ENCODE data around the gene PHC3. TPM values are rescaled to one million over a fixed set of nuclear protein-coding genes. Genes with fewer than 3 reads are reported as not detected.

The PHC3 gene, protein sequence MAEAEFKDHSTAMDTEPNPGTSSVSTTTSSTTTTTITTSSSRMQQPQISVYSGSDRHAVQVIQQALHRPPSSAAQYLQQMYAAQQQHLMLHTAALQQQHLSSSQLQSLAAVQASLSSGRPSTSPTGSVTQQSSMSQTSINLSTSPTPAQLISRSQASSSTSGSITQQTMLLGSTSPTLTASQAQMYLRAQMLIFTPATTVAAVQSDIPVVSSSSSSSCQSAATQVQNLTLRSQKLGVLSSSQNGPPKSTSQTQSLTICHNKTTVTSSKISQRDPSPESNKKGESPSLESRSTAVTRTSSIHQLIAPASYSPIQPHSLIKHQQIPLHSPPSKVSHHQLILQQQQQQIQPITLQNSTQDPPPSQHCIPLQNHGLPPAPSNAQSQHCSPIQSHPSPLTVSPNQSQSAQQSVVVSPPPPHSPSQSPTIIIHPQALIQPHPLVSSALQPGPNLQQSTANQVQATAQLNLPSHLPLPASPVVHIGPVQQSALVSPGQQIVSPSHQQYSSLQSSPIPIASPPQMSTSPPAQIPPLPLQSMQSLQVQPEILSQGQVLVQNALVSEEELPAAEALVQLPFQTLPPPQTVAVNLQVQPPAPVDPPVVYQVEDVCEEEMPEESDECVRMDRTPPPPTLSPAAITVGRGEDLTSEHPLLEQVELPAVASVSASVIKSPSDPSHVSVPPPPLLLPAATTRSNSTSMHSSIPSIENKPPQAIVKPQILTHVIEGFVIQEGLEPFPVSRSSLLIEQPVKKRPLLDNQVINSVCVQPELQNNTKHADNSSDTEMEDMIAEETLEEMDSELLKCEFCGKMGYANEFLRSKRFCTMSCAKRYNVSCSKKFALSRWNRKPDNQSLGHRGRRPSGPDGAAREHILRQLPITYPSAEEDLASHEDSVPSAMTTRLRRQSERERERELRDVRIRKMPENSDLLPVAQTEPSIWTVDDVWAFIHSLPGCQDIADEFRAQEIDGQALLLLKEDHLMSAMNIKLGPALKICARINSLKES
- total RNA-seq = 10.3 and 11.2 TPM in 2 replicates

GRCh38 chr3:170180908-170181885 is at the start of gene PHC3:
PHC3 (minus strand) TSS chr3:170181733; CDS start chr3:170181715, 18 bp downstream.

DNA sequence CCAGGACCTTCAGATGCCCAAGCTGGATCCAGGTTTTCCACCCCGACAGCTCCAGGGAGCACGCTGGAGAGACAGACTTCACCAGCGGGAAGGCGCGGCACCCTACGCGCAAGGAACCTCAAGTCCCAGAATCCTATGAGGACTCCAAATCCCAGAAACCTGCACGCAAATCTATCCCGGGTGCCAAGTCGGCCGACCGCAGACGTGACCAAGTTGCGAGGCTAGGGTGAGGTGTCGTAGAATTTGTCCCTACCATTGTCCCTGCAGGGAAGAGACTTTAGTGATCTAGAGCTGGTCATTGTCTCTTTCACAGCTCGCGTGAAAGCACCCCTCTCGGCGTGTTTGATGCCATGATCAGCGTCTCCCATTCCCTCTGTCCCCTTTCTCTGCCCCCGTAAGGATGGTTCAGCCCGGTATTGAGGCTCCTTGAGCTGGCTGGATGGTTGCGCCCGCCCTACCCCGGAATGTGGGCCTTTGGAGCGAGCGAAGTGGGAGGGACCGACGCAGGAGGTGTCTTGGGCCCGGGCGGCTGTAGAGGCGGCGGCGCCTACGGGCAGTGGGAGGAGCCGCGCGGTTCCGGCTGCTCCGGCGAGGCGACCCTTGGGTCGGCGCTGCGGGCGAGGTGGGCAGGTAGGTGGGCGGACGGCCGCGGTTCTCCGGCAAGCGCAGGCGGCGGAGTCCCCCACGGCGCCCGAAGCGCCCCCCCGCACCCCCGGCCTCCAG is 40.6 kb upstream of the PHC3 start, which contains the start of gene PRKCI:
PRKCI (plus strand) TSS at position 501 of the 723 bp plus-strand sequence. CDS start 246 bp downstream, outside the sequence.

Other genes with a start within 250 kb of the PHC3 start
- gene SEC62, start 214.9 kb downstream of the PHC3 start, total RNA-seq = 21.6 and 24.6 TPM in 2 replicates
- gene GPR160, start 143.7 kb downstream of the PHC3 start, total RNA-seq = 0.71 TPM in 1 of 2 replicates, not detected in the other
- 43.5 and 47.5 TPM in 2 replicates for gene PRKCI, start 40.7 kb upstream of the PHC3 start, total RNA-seq
- gene SKIL, start 176.0 kb upstream of the PHC3 start, total RNA-seq = 8.6 and 13.5 TPM in 2 replicates
- gene CLDN11, start 237.1 kb upstream of the PHC3 start, total RNA-seq = 146 and 153 TPM in 2 replicates